Left lobe of liver (tissue), 2 donors: Measurements from ENCODE around the gene EXD3. TPM values are rescaled to one million over a fixed set of nuclear protein-coding genes. Genes with fewer than 3 reads are reported as not detected.

ENCODE experiments used
- ATAC-seq: fragments of 200-7000 bp; cut with Tn5 transposase; one replicate; pipeline ENCODE4 v1.9.1; 2020; ENCODE audit warnings: mild to moderate bottlenecking, moderate library complexity
- DNase-seq: peaks from one replicate; pipeline ENCODE4 v3.0.0-alpha.2; 2020; ENCODE audit warnings: low spot score
- total RNA-seq: library from RNA; stranded (reverse); gene quantifications from one replicate; pipeline ENCODE4 v1.2.1, GENCODE V29; 2021
- donor health status: DM: no; HTN: no; CAD: no; lungs with moderate emphysema.
- donor health status: DM: no; HTN: yes; CAD: no.

Gene EXD3
- total RNA-seq, 1 donor from 2014 or later: 19.3 TPM

GRCh38 chr9:137321726-137322361 is 101.1 kb downstream of the EXD3 start:
- ATAC-seq (no peak), DNase-seq (no peak)

- DNase-seq (peak; percentile 47), ATAC-seq (peak; percentile 12)
Observed at GRCh38 chr9:137320555-137321384, 102.2 kb downstream of the EXD3 start.

- peak; percentile 46 for DNase-seq
- no peak for ATAC-seq
Observed at GRCh38 chr9:137319739-137320551, 103.0 kb downstream of the EXD3 start.

GRCh38 chr9:137319011-137319738 is 103.8 kb downstream of the EXD3 start:
- peak; percentile 45 for ATAC-seq
- peak; percentile 45 for DNase-seq

GRCh38 chr9:137318602-137319001 is 104.4 kb downstream of the EXD3 start:
- ATAC-seq: no peak
- DNase-seq: no peak

GRCh38 chr9:137317718-137318511 is 105.0 kb downstream of the EXD3 start:
- no peak for DNase-seq
- no peak for ATAC-seq

GRCh38 chr9:137317021-137317717 is 105.8 kb downstream of the EXD3 start:
- ATAC-seq (no peak), DNase-seq (no peak)

GRCh38 chr9:137316012-137316981 is 106.7 kb downstream of the EXD3 start:
- DNase-seq (peak; percentile 43), ATAC-seq (peak; percentile 33)

- no peak for DNase-seq
- ATAC-seq: no peak
Observed at GRCh38 chr9:137315581-137316011, 107.4 kb downstream of the EXD3 start.

- DNase-seq: peak; percentile 45
- no peak for ATAC-seq
Observed at GRCh38 chr9:137314561-137315560, 108.1 kb downstream of the EXD3 start.

- DNase-seq: no peak
- ATAC-seq: no peak
Observed at GRCh38 chr9:137313956-137314560, 108.9 kb downstream of the EXD3 start.

GRCh38 chr9:137313326-137313936 is 109.5 kb downstream of the EXD3 start:
- ATAC-seq (no peak), DNase-seq (no peak)

- ATAC-seq (no peak), DNase-seq (no peak)
Observed at GRCh38 chr9:137312852-137313325, 110.1 kb downstream of the EXD3 start.

- ATAC-seq: no peak
- no peak for DNase-seq
Observed at GRCh38 chr9:137311986-137312851, 110.7 kb downstream of the EXD3 start.
